ENCODE measurements around the gene POU3F1.

The POU3F1 gene

GRCh38 chr1:38073534-38074301, 27.1 kb upstream of the POU3F1 start:
- no peak for DNase-seq (ENCODE audit: low read depth)

GRCh38 chr1:38072858-38073257, 26.3 kb upstream of the POU3F1 start:
- DNase-seq (ENCODE audit: low read depth) = no peak

GRCh38 chr1:38071312-38072256, 25.0 kb upstream of the POU3F1 start:
- no peak for DNase-seq (ENCODE audit: low read depth)

GRCh38 chr1:38068980-38069340, 22.4 kb upstream of the POU3F1 start:
- DNase-seq (ENCODE audit: low read depth) = no peak

- no peak for DNase-seq (ENCODE audit: low read depth)
Observed at GRCh38 chr1:38068220-38068979, 21.8 kb upstream of the POU3F1 start.

- no peak for DNase-seq (ENCODE audit: low read depth)
Observed at GRCh38 chr1:38064197-38064903, 17.8 kb upstream of the POU3F1 start.

- no peak for DNase-seq (ENCODE audit: low read depth)
Observed at GRCh38 chr1:38063616-38064015, 17.0 kb upstream of the POU3F1 start.

- no peak for DNase-seq (ENCODE audit: low read depth)
Observed at GRCh38 chr1:38062361-38063288, 16.0 kb upstream of the POU3F1 start.

GRCh38 chr1:38061883-38062328, 15.3 kb upstream of the POU3F1 start:
- DNase-seq (ENCODE audit: low read depth) = no peak

- no peak for DNase-seq (ENCODE audit: low read depth)
Observed at GRCh38 chr1:38061290-38061689, 14.7 kb upstream of the POU3F1 start.

GRCh38 chr1:38060498-38060897, 13.9 kb upstream of the POU3F1 start:
- no peak for DNase-seq (ENCODE audit: low read depth)

- DNase-seq (ENCODE audit: low read depth) = no peak
Observed at GRCh38 chr1:38059635-38060250, 13.2 kb upstream of the POU3F1 start.

GRCh38 chr1:38055965-38056364, 9.4 kb upstream of the POU3F1 start:
- DNase-seq (ENCODE audit: low read depth) = no peak

- DNase-seq (ENCODE audit: low read depth) = no peak
Observed at GRCh38 chr1:38055398-38055797, 8.8 kb upstream of the POU3F1 start.

GRCh38 chr1:38053416-38054091, 7.0 kb upstream of the POU3F1 start:
- DNase-seq (ENCODE audit: low read depth) = no peak

- no peak for DNase-seq (ENCODE audit: low read depth)
Observed at GRCh38 chr1:38052750-38053415, 6.3 kb upstream of the POU3F1 start.

- DNase-seq (ENCODE audit: low read depth) = no peak
Observed at GRCh38 chr1:38051079-38051543, 4.5 kb upstream of the POU3F1 start.

GRCh38 chr1:38050397-38051078, 3.9 kb upstream of the POU3F1 start:
- DNase-seq (ENCODE audit: low read depth) = no peak

Data from stimulated activated CD8-positive, alpha-beta memory T cell treated with anti-CD3 and anti-CD28 coated beads, Interleukin-15, amount 100 ng/mL, for 24 hours (primary cell).